Astrocyte (in vitro differentiated cells and primary cell): ENCODE data around the gene FUZ. TPM values are rescaled to one million over a fixed set of nuclear protein-coding genes. Genes with fewer than 3 reads are reported as not detected.
A peak's percentile ranks its signal among the peaks of the same experiment; 100 is the strongest.

Source experiments
- DNase-seq: peaks from one replicate; pipeline ENCODE4 v3.0.0-alpha.2; 2010; ENCODE audit warnings: low read depth
- FAIRE-seq: peaks from 2 replicates; lab custom pipeline; 2011; peaks lifted over from hg19 to GRCh38; lab: Jason Lieb, UNC
- H2AFZ ChIP-seq: 2 replicates; pipeline ENCODE4 v1.6.0; 2012; ENCODE audit warnings: low read depth, low read length, inconsistent platforms
- H3K27ac ChIP-seq: 2 replicates; pipeline ENCODE4 v1.5.1; 2011; ENCODE audit warnings: low read depth, low read length, inconsistent platforms
- H3K27me3 ChIP-seq: 2 replicates; pipeline ENCODE4 v1.6.0; 2011; ENCODE audit warnings: low read length, inconsistent platforms; ENCODE audit not compliant: insufficient read depth
- H3K36me3 ChIP-seq: 2 replicates; pipeline ENCODE4 v1.5.1; 2011; ENCODE audit warnings: low read length, inconsistent platforms; ENCODE audit not compliant: insufficient read depth
- H3K4me1 ChIP-seq: 2 replicates; pipeline ENCODE4 v1.5.1; 2011; ENCODE audit warnings: low read length, inconsistent platforms; ENCODE audit not compliant: insufficient read depth
- H3K4me2 ChIP-seq: 2 replicates; pipeline ENCODE4 v1.6.0; 2012; ENCODE audit warnings: low read length, inconsistent platforms
- H3K4me3 ChIP-seq: 2 replicates; pipeline ENCODE4 v1.5.1; 2011; ENCODE audit warnings: low read depth, mild to moderate bottlenecking, low read length, inconsistent platforms; ENCODE audit not compliant: insufficient read depth
- H3K79me2 ChIP-seq: 2 replicates; pipeline ENCODE4 v1.6.0; 2012; ENCODE audit warnings: mild to moderate bottlenecking, low read length, inconsistent platforms; ENCODE audit not compliant: insufficient read depth
- H3K9ac ChIP-seq: 2 replicates; pipeline ENCODE4 v1.6.0; 2012; ENCODE audit warnings: mild to moderate bottlenecking, low read length, inconsistent platforms
- H3K9me3 ChIP-seq: 2 replicates; pipeline ENCODE4 v1.5.1; 2012; ENCODE audit warnings: low read depth, mild to moderate bottlenecking, low read length, inconsistent platforms; ENCODE audit not compliant: insufficient read depth
- H4K20me1 ChIP-seq: 2 replicates; pipeline ENCODE4 v1.6.0; 2012; ENCODE audit warnings: low read length, inconsistent platforms; ENCODE audit not compliant: insufficient read depth
- H3K27ac Mint-ChIP-seq: one replicate; pipeline ENCODE4 v1.8.0; 2021; ENCODE audit warnings: mild to moderate bottlenecking, mixed read lengths; ENCODE audit not compliant: unreplicated experiment
- H3K27me3 Mint-ChIP-seq: one replicate; pipeline ENCODE4 v1.8.0; 2021; ENCODE audit warnings: low read depth, mixed read lengths; ENCODE audit not compliant: unreplicated experiment
- H3K36me3 Mint-ChIP-seq: one replicate; pipeline ENCODE4 v1.8.0; 2021; ENCODE audit warnings: low read depth, mixed read lengths; ENCODE audit not compliant: unreplicated experiment
- H3K4me1 Mint-ChIP-seq: one replicate; pipeline ENCODE4 v1.8.0; 2021; ENCODE audit warnings: low read depth, mixed read lengths; ENCODE audit not compliant: unreplicated experiment
- H3K4me3 Mint-ChIP-seq: one replicate; pipeline ENCODE4 v1.8.0; 2021; ENCODE audit warnings: mild to moderate bottlenecking, moderate library complexity, mixed read lengths; ENCODE audit not compliant: unreplicated experiment
- H3K9me3 Mint-ChIP-seq: one replicate; pipeline ENCODE4 v1.8.0; 2021; ENCODE audit warnings: mild to moderate bottlenecking, mixed read lengths; ENCODE audit not compliant: unreplicated experiment
- CTCF ChIP-seq: IDR thresholded peaks from 2 replicates; pipeline ENCODE4 v1.5.1; 2011; ENCODE audit warnings: low read depth, mild to moderate bottlenecking, inconsistent platforms, low read length, moderate library complexity; ENCODE audit not compliant: insufficient read depth
- EZH2 ChIP-seq: IDR thresholded peaks from 2 replicates; pipeline ENCODE4 v1.6.1; 2012; ENCODE audit warnings: mild to moderate bottlenecking, low read length, inconsistent platforms; ENCODE audit not compliant: insufficient read depth
- total RNA-seq: library from RNA; stranded (reverse); gene quantifications from 2 replicates; pipeline ENCODE4 v1.2.1, GENCODE V29; 2021

The FUZ gene
- total RNA-seq, 1 donor from 2014 or later, result 9.8 TPM

GRCh38 chr19:49818649-49819370 lies 5.7 kb upstream of the FUZ start:
- Histone ChIP-seq H2AFZ (peak overlapping the region; percentile 81), H3K27me3 (no peaks in the 10 kb centered on the region), H3K4me1 (peaks cover 9% of the 10 kb centered on the region), H3K9me3 (no peaks in the 10 kb centered on the region), H3K9ac (peak overlapping the region; percentile 96), H3K4me3 (peak overlapping the region; percentile 91), H3K79me2 (peaks cover 42% of the 10 kb centered on the region), H3K36me3 (peaks cover 5% of the 10 kb centered on the region), H3K27ac (peak overlapping the region; percentile 98), H4K20me1 (peaks cover 19% of the 10 kb centered on the region), H3K4me2 (peak overlapping the region; percentile 95)
- Mint-ChIP-seq H3K4me3 (peak overlapping the region; percentile 93), H3K27ac (peak overlapping the region; percentile 95), H3K27me3 (no peaks in the 10 kb centered on the region), H3K9me3 (no peaks in the 10 kb centered on the region), H3K4me1 (peaks cover 10% of the 10 kb centered on the region), H3K36me3 (peaks cover 3% of the 10 kb centered on the region)
- no peak for TF ChIP-seq CTCF
- TF ChIP-seq EZH2, result no peak
- no peak for DNase-seq
- no peak for FAIRE-seq

- peak within 1 kb of the TSS; percentile 98 for H3K27ac ChIP-seq
- FAIRE-seq, result no peak
Observed at GRCh38 chr19:49817964-49818648, 5.0 kb upstream of the FUZ start, which contains the start of gene MED25. TSS of gene MED25 (plus strand) at chr19:49818289. CDS start at chr19:49818342, 53 bp downstream.

More at GRCh38 chr19:49817964-49818648, 5.0 kb upstream of the FUZ start, which contains the start of gene MED25:
- DNase-seq, result peak; percentile 56
- peak within 1 kb of the TSS; percentile 95 for H3K4me2 ChIP-seq
- Mint-ChIP-seq H3K9me3 (no peaks in the 10 kb centered on the region), H3K36me3 (peaks cover 3% of the 10 kb centered on the region), H3K4me3 (peak within 1 kb of the TSS; percentile 93), H3K4me1 (peaks cover 10% of the 10 kb centered on the region), H3K27ac (peak within 1 kb of the TSS; percentile 99), H3K27me3 (no peaks in the 10 kb centered on the region)
- TF ChIP-seq EZH2 (no peak), CTCF (no peak)
- H3K9ac ChIP-seq, result peak within 1 kb of the TSS; percentile 96
- peaks cover 14% of the 10 kb centered on the region for H4K20me1 ChIP-seq
- peak within 1 kb of the TSS; percentile 81 for H2AFZ ChIP-seq
- H3K9me3 ChIP-seq, result no peaks in the 10 kb centered on the region
- no peaks in the 10 kb centered on the region for H3K36me3 ChIP-seq
- peaks cover 11% of the 10 kb centered on the region for H3K4me1 ChIP-seq
- no peaks in the 10 kb centered on the region for H3K27me3 ChIP-seq
- H3K4me3 ChIP-seq, result peak within 1 kb of the TSS; percentile 91
- peaks cover 35% of the 10 kb centered on the region for H3K79me2 ChIP-seq
